Hypothalamus (tissue), 51 donors: ENCODE results near the gene CRY1.
A peak's percentile ranks its signal among the peaks of the same experiment; 100 is the strongest.
"Not testable (repeated sequence)": the region's sequence is repeated elsewhere in the genome, so short reads cannot be mapped to it uniquely, and the experiment has no call there.

Experiments used
- DNase-seq, 51 donors: peaks; one replicate each; lab custom pipeline; 2025; lab: John Stamatoyannopoulos, UW

CRY1 gene

GRCh38 chr12:107079172-107080011, 14.0 kb downstream of the CRY1 start:
- DNase-seq, result no peak

- DNase-seq, result not testable (repeated sequence)
Observed at GRCh38 chr12:107073266-107073665, 20.1 kb downstream of the CRY1 start.

DNA sequence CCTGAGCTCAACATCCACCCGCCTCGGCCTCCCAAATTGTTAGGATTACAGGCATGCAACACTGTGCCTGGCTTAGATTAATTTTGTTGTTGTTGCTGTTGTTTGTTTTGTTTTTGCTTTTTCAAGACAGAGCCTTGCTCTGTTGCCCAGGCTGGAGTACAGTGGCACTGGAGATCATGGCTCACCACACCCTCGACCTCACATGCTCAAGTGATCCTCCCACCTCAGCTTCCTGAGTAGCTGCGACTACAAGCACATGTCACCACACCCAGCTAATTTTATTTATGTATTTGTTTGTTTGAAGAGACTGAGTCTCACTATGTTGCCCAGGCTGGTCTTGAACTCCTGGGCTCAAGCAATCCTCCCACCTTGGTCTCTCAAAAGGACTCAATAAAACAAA, 26.7 kb downstream of the CRY1 start:
- DNase-seq, result no peak

GRCh38 chr12:107064687-107065086, 28.7 kb downstream of the CRY1 start:
- no peak for DNase-seq

DNA sequence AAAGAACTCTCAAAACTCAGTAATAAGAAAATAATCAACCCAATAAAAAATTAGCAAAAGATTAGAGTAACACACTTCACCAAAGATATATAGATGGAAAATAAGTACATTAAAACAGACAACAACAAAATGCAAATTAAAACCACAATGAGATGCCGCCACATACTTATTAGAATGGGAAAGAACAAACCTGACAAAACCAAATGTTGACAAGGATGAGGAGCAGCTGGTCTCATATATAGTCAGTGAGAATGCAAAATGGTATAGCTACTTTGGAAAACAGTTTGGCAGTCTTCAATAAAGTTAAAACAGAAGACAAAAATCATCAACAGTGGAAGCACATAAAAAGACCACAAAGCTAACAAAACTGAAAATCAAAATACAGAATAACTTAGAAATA, 29.1 kb downstream of the CRY1 start:
- no peak for DNase-seq

- no peak for DNase-seq
Observed at GRCh38 chr12:107058190-107058589, 35.2 kb downstream of the CRY1 start.

GRCh38 chr12:107057071-107057834, 36.1 kb downstream of the CRY1 start:
- DNase-seq, result no peak

- no peak for DNase-seq
Observed at GRCh38 chr12:107053709-107054108, 39.6 kb downstream of the CRY1 start.

- no peak for DNase-seq
Observed at GRCh38 chr12:107045186-107045585, 48.2 kb downstream of the CRY1 start.

GRCh38 chr12:107042801-107043200, 50.5 kb downstream of the CRY1 start:
- DNase-seq, result no peak

DNA sequence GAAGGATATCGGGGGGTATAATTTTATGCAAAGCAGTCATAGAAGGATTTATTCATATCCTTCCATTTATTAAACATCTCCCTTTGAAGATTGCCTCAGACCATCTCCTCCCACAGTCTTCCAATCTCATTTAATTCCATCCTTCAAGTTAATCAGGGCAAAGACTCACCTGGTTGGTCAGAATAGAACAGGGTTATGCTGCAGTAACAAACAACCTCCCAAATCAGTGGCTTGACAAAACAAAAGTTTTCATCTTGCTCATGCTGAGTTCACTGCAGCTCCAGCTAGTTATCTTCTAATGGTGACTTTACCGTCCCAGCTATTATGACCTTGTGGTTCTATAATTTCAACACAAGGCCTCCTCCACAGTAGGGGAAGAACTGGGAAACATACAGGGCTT, 57.6 kb downstream of the CRY1 start:
- DNase-seq, result no peak

DNA sequence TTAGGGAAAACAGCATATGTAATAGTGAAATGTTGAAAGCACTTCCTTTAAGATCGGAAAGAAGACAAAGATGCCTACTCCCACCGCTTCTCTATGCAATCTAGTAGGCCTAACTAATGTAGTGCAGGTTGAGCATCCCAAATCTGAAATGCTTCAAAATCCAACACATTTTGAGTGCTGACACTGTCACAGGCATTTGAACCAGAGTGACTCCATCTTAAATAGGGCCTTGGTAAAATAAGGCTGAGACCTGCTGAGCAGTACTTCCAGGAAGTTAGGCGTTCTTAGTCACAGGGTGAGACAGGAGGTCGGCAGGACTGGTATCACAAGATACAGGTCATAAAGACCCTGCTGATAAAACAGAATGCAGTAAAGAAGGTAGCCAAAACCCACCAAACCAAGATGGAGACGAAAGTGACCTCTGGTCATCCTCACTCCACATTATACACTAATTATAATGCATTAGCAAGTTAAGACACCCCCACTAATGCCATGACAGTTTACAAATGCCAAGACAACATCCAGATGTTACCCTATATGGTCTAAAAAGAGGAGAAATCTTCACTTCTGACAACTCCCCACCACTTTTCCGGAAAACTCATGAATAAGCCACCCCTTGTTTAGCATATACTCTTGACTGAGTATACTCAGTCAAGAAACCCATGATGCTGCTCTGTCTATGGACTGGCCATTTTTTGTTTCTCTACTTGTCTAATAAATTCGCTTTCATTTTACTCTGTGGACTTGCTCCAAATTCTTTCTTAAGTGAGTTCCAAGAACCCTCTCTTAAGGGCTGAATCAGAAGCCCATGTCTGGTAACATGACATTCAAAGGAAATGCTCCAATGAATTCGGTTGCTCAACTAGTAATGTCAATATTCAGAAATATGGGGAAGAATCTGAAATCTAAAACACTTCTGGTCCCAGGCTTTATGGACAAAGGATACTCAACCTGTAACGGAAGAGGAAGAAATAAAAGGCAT, 59.3 kb downstream of the CRY1 start:
- no peak for DNase-seq

GRCh38 chr12:107032266-107032665, 61.1 kb downstream of the CRY1 start:
- no peak for DNase-seq

- DNase-seq, result no peak
Observed at GRCh38 chr12:107031061-107031460, 62.3 kb downstream of the CRY1 start.

DNA sequence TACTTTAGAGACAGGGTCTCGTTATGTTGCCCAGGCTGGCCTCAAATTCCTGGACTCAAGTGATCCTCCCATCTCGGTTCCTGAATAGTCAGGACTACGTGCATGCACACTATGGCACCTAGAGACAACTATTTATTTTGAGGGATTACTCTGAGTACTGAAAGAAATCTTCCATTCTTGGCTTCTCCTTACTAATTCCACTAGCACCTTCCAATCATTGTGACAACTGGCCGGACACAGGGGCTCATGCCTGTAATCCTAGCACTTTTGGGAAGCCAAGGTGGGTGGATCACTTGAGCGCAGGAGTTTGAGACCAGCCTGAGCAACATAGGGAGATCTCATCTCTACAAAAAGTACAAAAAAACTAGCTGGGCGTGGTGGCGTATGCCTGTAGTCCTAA, 64.3 kb downstream of the CRY1 start:
- no peak for DNase-seq

- peak in 1 of 51 donors; percentile 26 for DNase-seq
Observed at GRCh38 chr12:107027636-107028053, 65.7 kb downstream of the CRY1 start.

DNA sequence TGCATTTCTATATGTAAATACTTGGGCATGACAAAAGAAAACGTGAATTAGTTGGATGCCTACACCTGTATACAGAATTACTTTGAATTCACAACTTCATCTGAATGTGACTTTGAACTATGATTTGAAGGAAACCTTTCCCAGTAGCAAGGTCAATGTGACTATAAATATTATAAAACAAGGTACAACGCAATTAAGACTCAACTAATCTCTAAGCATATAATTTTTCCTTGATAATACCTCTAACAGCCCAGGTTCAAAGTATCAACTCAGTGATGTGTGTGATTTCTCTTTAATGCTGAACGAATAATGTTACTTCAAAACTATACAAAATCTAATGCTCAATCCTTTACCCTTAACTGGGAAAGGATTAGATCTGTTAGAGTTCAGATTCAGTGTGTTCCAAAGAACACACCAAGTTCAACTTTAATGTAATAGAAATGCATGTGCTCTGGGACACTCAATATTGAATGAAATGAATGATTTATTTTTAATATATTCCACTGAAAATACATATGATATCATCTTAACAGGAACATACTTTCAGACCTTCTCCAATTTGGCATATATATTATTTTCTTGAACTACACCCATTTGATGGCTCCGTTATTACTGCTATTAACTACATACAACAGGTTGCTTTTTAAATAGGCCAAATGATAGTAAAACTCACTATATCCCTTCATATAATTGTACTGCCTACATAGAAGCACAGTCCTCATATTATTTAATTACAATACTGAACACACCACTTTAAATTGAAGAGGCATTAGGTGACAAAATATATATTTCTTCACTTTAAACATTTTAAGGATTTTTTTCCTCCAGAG, 66.3 kb downstream of the CRY1 start:
- no peak for DNase-seq

DNA sequence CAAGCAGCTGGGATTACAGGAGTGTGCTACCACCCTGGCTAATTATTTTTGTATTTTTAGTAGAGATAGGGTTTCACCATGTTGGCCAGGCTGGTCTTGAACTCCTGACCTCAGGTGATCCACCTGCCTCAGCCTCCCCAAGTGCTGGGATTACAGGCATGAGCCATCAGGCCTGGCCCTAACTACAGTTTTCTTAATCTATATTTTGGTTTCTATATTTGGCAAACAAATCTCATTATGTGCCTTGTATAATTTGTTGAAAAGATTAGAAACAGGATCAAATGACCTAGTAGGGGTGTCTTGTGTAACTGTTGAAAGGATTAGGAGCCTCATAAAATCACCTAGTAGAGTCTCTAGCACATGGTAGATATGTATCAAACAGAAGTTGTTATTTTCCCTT, 67.0 kb downstream of the CRY1 start:
- not testable (repeated sequence) for DNase-seq

DNA sequence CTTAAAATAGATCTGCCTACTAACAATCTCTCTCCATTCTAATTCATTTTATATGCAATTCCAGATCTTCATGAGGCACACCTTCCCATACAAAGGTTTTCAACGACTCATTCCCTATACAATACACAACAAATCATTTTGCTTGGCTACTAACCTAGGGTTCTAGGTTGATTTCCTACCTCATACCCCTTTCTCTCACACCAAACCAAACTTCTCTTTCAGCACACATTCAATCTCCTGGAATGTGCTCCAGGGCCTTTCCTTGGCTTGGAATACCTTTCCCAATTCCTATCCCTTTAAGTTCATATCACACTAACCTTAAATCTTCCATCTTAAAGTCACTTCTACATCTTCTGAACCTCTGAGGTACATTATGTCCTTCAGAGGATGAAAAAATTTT, 67.7 kb downstream of the CRY1 start:
- no peak for DNase-seq

GRCh38 chr12:107019546-107019945, 73.8 kb downstream of the CRY1 start:
- DNase-seq, result no peak
